Measurements from ENCODE around the gene APBA1.

Gene APBA1

GRCh38 chr9:69549310-69550202 lies 122.6 kb downstream of the APBA1 start:
- Histone ChIP-seq H3K27me3 (ENCODE audit: insufficient read depth, low read length) (no peaks in the 10 kb centered on the region), H3K4me3 (ENCODE audit: low read length) (no peak overlapping the region), H3K36me3 (ENCODE audit: insufficient read depth, low read length) (no peaks in the 10 kb centered on the region), H3K9me3 (ENCODE audit: low read length) (no peaks in the 10 kb centered on the region), H3K4me1 (ENCODE audit: insufficient read depth, low read length) (no peaks in the 10 kb centered on the region), H2AFZ (ENCODE audit: low read depth, low read length) (no peak overlapping the region)

GRCh38 chr9:69548681-69549080 lies 123.5 kb downstream of the APBA1 start:
- no peaks in the 10 kb centered on the region for H3K27me3 ChIP-seq (ENCODE audit: insufficient read depth, low read length)
- H2AFZ ChIP-seq (ENCODE audit: low read depth, low read length), result no peak overlapping the region
- no peaks in the 10 kb centered on the region for H3K9me3 ChIP-seq (ENCODE audit: low read length)
- H3K36me3 ChIP-seq (ENCODE audit: insufficient read depth, low read length), result no peaks in the 10 kb centered on the region
- H3K4me3 ChIP-seq (ENCODE audit: low read length), result no peak overlapping the region
- peaks cover 2% of the 10 kb centered on the region for H3K4me1 ChIP-seq (ENCODE audit: insufficient read depth, low read length)

- Histone ChIP-seq H3K27me3 (ENCODE audit: insufficient read depth, low read length) (no peaks in the 10 kb centered on the region), H3K36me3 (ENCODE audit: insufficient read depth, low read length) (no peaks in the 10 kb centered on the region), H3K4me3 (ENCODE audit: low read length) (no peak overlapping the region), H3K4me1 (ENCODE audit: insufficient read depth, low read length) (peaks cover 19% of the 10 kb centered on the region), H2AFZ (ENCODE audit: low read depth, low read length) (no peak overlapping the region), H3K9me3 (ENCODE audit: low read length) (no peaks in the 10 kb centered on the region)
Observed at GRCh38 chr9:69546265-69546664, 125.9 kb downstream of the APBA1 start.

GRCh38 chr9:69542942-69543704 lies 129.0 kb downstream of the APBA1 start:
- Histone ChIP-seq H3K27me3 (ENCODE audit: insufficient read depth, low read length) (no peaks in the 10 kb centered on the region), H3K4me3 (ENCODE audit: low read length) (no peak overlapping the region), H2AFZ (ENCODE audit: low read depth, low read length) (no peak overlapping the region), H3K4me1 (ENCODE audit: insufficient read depth, low read length) (peaks cover 19% of the 10 kb centered on the region), H3K36me3 (ENCODE audit: insufficient read depth, low read length) (no peaks in the 10 kb centered on the region), H3K9me3 (ENCODE audit: low read length) (no peaks in the 10 kb centered on the region)

- H3K27me3 ChIP-seq (ENCODE audit: insufficient read depth, low read length), result no peaks in the 10 kb centered on the region
- no peaks in the 10 kb centered on the region for H3K36me3 ChIP-seq (ENCODE audit: insufficient read depth, low read length)
- H3K9me3 ChIP-seq (ENCODE audit: low read length), result no peaks in the 10 kb centered on the region
- no peak overlapping the region for H3K4me3 ChIP-seq (ENCODE audit: low read length)
- peaks cover 19% of the 10 kb centered on the region for H3K4me1 ChIP-seq (ENCODE audit: insufficient read depth, low read length)
- no peak overlapping the region for H2AFZ ChIP-seq (ENCODE audit: low read depth, low read length)
Observed at GRCh38 chr9:69542058-69542457, 130.1 kb downstream of the APBA1 start.

- no peaks in the 10 kb centered on the region for H3K4me1 ChIP-seq (ENCODE audit: insufficient read depth, low read length)
- H3K4me3 ChIP-seq (ENCODE audit: low read length), result no peak overlapping the region
- H3K27me3 ChIP-seq (ENCODE audit: insufficient read depth, low read length), result no peaks in the 10 kb centered on the region
- H2AFZ ChIP-seq (ENCODE audit: low read depth, low read length), result no peak overlapping the region
- no peaks in the 10 kb centered on the region for H3K36me3 ChIP-seq (ENCODE audit: insufficient read depth, low read length)
- H3K9me3 ChIP-seq (ENCODE audit: low read length), result no peaks in the 10 kb centered on the region
Observed at GRCh38 chr9:69535911-69536310, 136.3 kb downstream of the APBA1 start.

- Histone ChIP-seq H3K4me1 (ENCODE audit: insufficient read depth, low read length) (no peaks in the 10 kb centered on the region), H3K4me3 (ENCODE audit: low read length) (no peak overlapping the region), H3K27me3 (ENCODE audit: insufficient read depth, low read length) (no peaks in the 10 kb centered on the region), H3K36me3 (ENCODE audit: insufficient read depth, low read length) (no peaks in the 10 kb centered on the region), H3K9me3 (ENCODE audit: low read length) (no peaks in the 10 kb centered on the region), H2AFZ (ENCODE audit: low read depth, low read length) (no peak overlapping the region)
Observed at GRCh38 chr9:69535286-69535832, 136.8 kb downstream of the APBA1 start.

- Histone ChIP-seq H3K36me3 (ENCODE audit: insufficient read depth, low read length) (no peaks in the 10 kb centered on the region), H3K4me1 (ENCODE audit: insufficient read depth, low read length) (no peaks in the 10 kb centered on the region), H3K27me3 (ENCODE audit: insufficient read depth, low read length) (no peaks in the 10 kb centered on the region)
Observed at GRCh38 chr9:69532396-69532795, 139.8 kb downstream of the APBA1 start.

GRCh38 chr9:69527454-69527853 lies 144.7 kb downstream of the APBA1 start:
- Histone ChIP-seq H3K9me3 (ENCODE audit: low read length) (no peaks in the 10 kb centered on the region), H2AFZ (ENCODE audit: low read depth, low read length) (no peak overlapping the region), H3K36me3 (ENCODE audit: insufficient read depth, low read length) (no peaks in the 10 kb centered on the region), H3K27me3 (ENCODE audit: insufficient read depth, low read length) (no peaks in the 10 kb centered on the region), H3K4me3 (ENCODE audit: low read length) (no peak overlapping the region), H3K4me1 (ENCODE audit: insufficient read depth, low read length) (no peaks in the 10 kb centered on the region)

More at GRCh38 chr9:69532396-69532795, 139.8 kb downstream of the APBA1 start:
- H2AFZ ChIP-seq (ENCODE audit: low read depth, low read length), result no peak overlapping the region
- H3K9me3 ChIP-seq (ENCODE audit: low read length), result no peaks in the 10 kb centered on the region
- H3K4me3 ChIP-seq (ENCODE audit: low read length), result no peak overlapping the region

GRCh38 chr9:69526699-69527098 lies 145.5 kb downstream of the APBA1 start:
- Histone ChIP-seq H3K27me3 (ENCODE audit: insufficient read depth, low read length) (no peaks in the 10 kb centered on the region), H3K9me3 (ENCODE audit: low read length) (no peaks in the 10 kb centered on the region), H3K4me1 (ENCODE audit: insufficient read depth, low read length) (no peaks in the 10 kb centered on the region), H3K4me3 (ENCODE audit: low read length) (no peak overlapping the region), H2AFZ (ENCODE audit: low read depth, low read length) (no peak overlapping the region), H3K36me3 (ENCODE audit: insufficient read depth, low read length) (no peaks in the 10 kb centered on the region)

GRCh38 chr9:69519470-69520240 lies 152.5 kb downstream of the APBA1 start:
- no peaks in the 10 kb centered on the region for H3K36me3 ChIP-seq (ENCODE audit: insufficient read depth, low read length)
- peaks cover 4% of the 10 kb centered on the region for H3K9me3 ChIP-seq (ENCODE audit: low read length)
- H3K4me1 ChIP-seq (ENCODE audit: insufficient read depth, low read length), result no peaks in the 10 kb centered on the region
- H3K27me3 ChIP-seq (ENCODE audit: insufficient read depth, low read length), result no peaks in the 10 kb centered on the region
- no peak overlapping the region for H3K4me3 ChIP-seq (ENCODE audit: low read length)
- H2AFZ ChIP-seq (ENCODE audit: low read depth, low read length), result no peak overlapping the region

GRCh38 chr9:69516353-69517322 lies 155.5 kb downstream of the APBA1 start:
- Histone ChIP-seq H3K4me3 (ENCODE audit: low read length) (no peak overlapping the region), H3K27me3 (ENCODE audit: insufficient read depth, low read length) (no peaks in the 10 kb centered on the region), H3K4me1 (ENCODE audit: insufficient read depth, low read length) (peaks cover 9% of the 10 kb centered on the region), H3K9me3 (ENCODE audit: low read length) (peaks cover 4% of the 10 kb centered on the region), H2AFZ (ENCODE audit: low read depth, low read length) (no peak overlapping the region), H3K36me3 (ENCODE audit: insufficient read depth, low read length) (no peaks in the 10 kb centered on the region)
